Vagina (tissue), 2 donors: ENCODE results near the gene SIGLEC10. TPM values are rescaled to one million over a fixed set of nuclear protein-coding genes. Genes with fewer than 3 reads are reported as not detected.
A peak's percentile ranks its signal among the peaks of the same experiment; 100 is the strongest.
"Not testable (repeated sequence)": the region's sequence is repeated elsewhere in the genome, so short reads cannot be mapped to it uniquely, and the experiment has no call there.

ENCODE experiments used
- DNase-seq, 2 donors: peaks; one replicate each; pipeline ENCODE4 v3.0.0-alpha.2; 2017; ENCODE audit errors: extremely low spot score in 2 of 2
- H3K27ac ChIP-seq: fragments of 200-600 bp; sonication (generic); one replicate; pipeline ENCODE4 v1.5.1; 2019
- H3K27me3 ChIP-seq: fragments of 200-600 bp; sonication (generic); one replicate; pipeline ENCODE4 v1.5.1; 2019
- H3K36me3 ChIP-seq, 2 donors: fragments of 200-600 bp; sonication (generic); one replicate each; pipeline ENCODE4 v1.5.1; 2017 to 2019
- H3K4me1 ChIP-seq: fragments of 200-600 bp; sonication (generic); one replicate; pipeline ENCODE4 v1.5.1; 2019
- H3K4me3 ChIP-seq, 2 donors: fragments of 200-600 bp; sonication (generic); 1 replicate in 1 of 2; 2 replicates in 1 of 2; pipeline ENCODE4 v1.5.1; 2016 to 2019
- H3K9me3 ChIP-seq: fragments of 200-600 bp; sonication (generic); one replicate; pipeline ENCODE4 v1.5.1; 2019
- CTCF ChIP-seq, 3 experiments: fragments of 450-650 bp in 2 of 3; fragments of 200-600 bp in 1 of 3; sonication (generic) in 1 of 3; IDR thresholded peaks; one replicate each; pipeline ENCODE4 v1.5.1; 2017 to 2019; ENCODE audit warnings: antibody characterized with exemption in 3 of 3, mild to moderate bottlenecking in 2 of 3, moderate library complexity in 2 of 3
- POLR2A ChIP-seq, 2 donors: fragments of 450-650 bp; IDR thresholded peaks; one replicate each; pipeline ENCODE4 v1.6.1; 2017; ENCODE audit warnings: antibody characterized with exemption in 2 of 2, mild to moderate bottlenecking in 2 of 2, moderate library complexity in 2 of 2
- POLR2AphosphoS5 ChIP-seq, 2 donors: sonication (generic); formaldehyde crosslinking; IDR thresholded peaks; one replicate each; pipeline ENCODE4 v1.9.0; 2017; ENCODE audit warnings: antibody characterized with exemption in 2 of 2, mild to moderate bottlenecking in 2 of 2, low read depth in 1 of 2; ENCODE audit not compliant: insufficient read depth in 1 of 2
- intact Hi-C: fragments of 100-400 bp; cut with DNase I; formaldehyde crosslinking; loops from one replicate; pipeline ENCODE4 v1.15.1; 2023
- total RNA-seq: library from RNA; depleted of rRNA; stranded (reverse); fragments of >200 nt; gene quantifications from one replicate; pipeline ENCODE4 v1.2.3, GENCODE V29; 2016

SIGLEC10 gene
- total RNA-seq, 1 donor from 2014 or later = 3.7 TPM

- H3K4me1 ChIP-seq = no peaks in the 10 kb centered on the region
- H3K27me3 ChIP-seq = no peaks in the 10 kb centered on the region
- TF ChIP-seq CTCF (IDR thresholded peaks at IDR 0.05) (no peak), POLR2A (IDR thresholded peaks at IDR 0.05) (no peak), POLR2AphosphoS5 (IDR thresholded peaks at IDR 0.05; ENCODE audit: insufficient read depth in 1 of 2, low read depth in 1 of 2) (no peak)
- H3K36me3 ChIP-seq = no peaks in the 10 kb centered on the region
- no peak for DNase-seq
- no peak overlapping the region for H3K27ac ChIP-seq
- intact Hi-C loops = no loop called here
- no peak overlapping the region for H3K4me3 ChIP-seq
- no peaks in the 10 kb centered on the region for H3K9me3 ChIP-seq
These were observed 9.8 kb downstream of the SIGLEC10 start for GRCh38 chr19:51407511-51408131.

- DNase-seq = no peak
- Histone ChIP-seq H3K4me3 (no peak overlapping the region), H3K4me1 (no peaks in the 10 kb centered on the region), H3K9me3 (no peaks in the 10 kb centered on the region), H3K27me3 (no peaks in the 10 kb centered on the region), H3K27ac (no peak overlapping the region), H3K36me3 (no peaks in the 10 kb centered on the region)
- intact Hi-C loops = no loop called here
- TF ChIP-seq POLR2AphosphoS5 (IDR thresholded peaks at IDR 0.05; ENCODE audit: insufficient read depth in 1 of 2, low read depth in 1 of 2) = no peak
- no peak for TF ChIP-seq CTCF (IDR thresholded peaks at IDR 0.05)
- TF ChIP-seq POLR2A (IDR thresholded peaks at IDR 0.05) = no peak
These were observed 15.3 kb downstream of the SIGLEC10 start for GRCh38 chr19:51402117-51402516.

- H3K9me3 ChIP-seq, H3K27ac ChIP-seq, DNase-seq, H3K27me3 ChIP-seq, H3K4me1 ChIP-seq, H3K36me3 ChIP-seq, H3K4me3 ChIP-seq: not testable (repeated sequence)
- intact Hi-C loops = loop anchor here (10.0 kb wide), 1 partner anchor 65 kb away; no protein-coding TSS in a partner anchor
These were observed 17.5 kb downstream of the SIGLEC10 start for GRCh38 chr19:51399936-51400335.

- Histone ChIP-seq H3K36me3 (no peaks in the 10 kb centered on the region), H3K27me3 (no peaks in the 10 kb centered on the region), H3K4me3 (no peak overlapping the region), H3K9me3 (no peaks in the 10 kb centered on the region), H3K4me1 (peaks cover 9% of the 10 kb centered on the region), H3K27ac (no peak overlapping the region)
- no peak for DNase-seq
- intact Hi-C loops = loop anchor here (10.0 kb wide), 1 partner anchor 64 kb away; no protein-coding TSS in a partner anchor
- TF ChIP-seq POLR2A (IDR thresholded peaks at IDR 0.05) (no peak), POLR2AphosphoS5 (IDR thresholded peaks at IDR 0.05; ENCODE audit: insufficient read depth in 1 of 2, low read depth in 1 of 2) (no peak), CTCF (IDR thresholded peaks at IDR 0.05) (no peak)
These were observed 18.2 kb downstream of the SIGLEC10 start for GRCh38 chr19:51399231-51399630.

GRCh38 chr19:51398096-51398704, 19.2 kb downstream of the SIGLEC10 start:
- peak in 1 of 3 experiments; percentile 20 for TF ChIP-seq CTCF (IDR thresholded peaks at IDR 0.05)
- TF ChIP-seq POLR2AphosphoS5 (IDR thresholded peaks at IDR 0.05; ENCODE audit: insufficient read depth in 1 of 2, low read depth in 1 of 2) = no peak
- H3K27me3 ChIP-seq = no peaks in the 10 kb centered on the region
- H3K9me3 ChIP-seq = no peaks in the 10 kb centered on the region
- no peak overlapping the region for H3K27ac ChIP-seq
- intact Hi-C loops = loop anchor here (10.0 kb wide), 1 partner anchor 63 kb away; no protein-coding TSS in a partner anchor
- peaks cover 14% of the 10 kb centered on the region for H3K4me1 ChIP-seq
- H3K4me3 ChIP-seq = no peak overlapping the region
- no peaks in the 10 kb centered on the region for H3K36me3 ChIP-seq
- no peak for DNase-seq

- H3K4me1 ChIP-seq = peaks cover 14% of the 10 kb centered on the region
- H3K27me3 ChIP-seq, H3K36me3 ChIP-seq, DNase-seq, H3K4me3 ChIP-seq, H3K27ac ChIP-seq, H3K9me3 ChIP-seq: not testable (repeated sequence)
- intact Hi-C loops = loop anchor here (10.0 kb wide), 1 partner anchor 63 kb away; no protein-coding TSS in a partner anchor
These were observed 20.0 kb downstream of the SIGLEC10 start for GRCh38 chr19:51397453-51397852.
